ENCODE measurements around the gene CIDEB. TPM values are rescaled to one million over a fixed set of nuclear protein-coding genes. Genes with fewer than 3 reads are reported as not detected.

CIDEB gene
- total RNA-seq, 1 experiment from 2014 or later = 0.22 TPM

GRCh38 chr14:24348186-24348585, 40.4 kb upstream of the CIDEB start:
- Histone ChIP-seq H3K9me2 (ENCODE audit: insufficient read depth) (no peaks in the 10 kb centered on the region), H3K27ac (ENCODE audit: low read depth, low read length) (no peak overlapping the region), H3K4me3 (replicated peaks in 1 of 2; ENCODE audit: low read depth in 1 of 2, low read length in 2 of 2) (no peak overlapping the region), H2AFZ (ENCODE audit: low read depth, low read length, poor library complexity, severe bottlenecking) (no peak overlapping the region), H4K20me1 (ENCODE audit: insufficient read depth) (no peaks in the 10 kb centered on the region), H3K27me3 (ENCODE audit: insufficient read depth, low read length) (no peaks in the 10 kb centered on the region), H3K79me2 (ENCODE audit: insufficient read depth, low read length) (no peaks in the 10 kb centered on the region), H3K36me3 (ENCODE audit: control insufficient read depth in 1 of 2, insufficient read depth in 2 of 2, low read length in 2 of 2) (no peaks in the 10 kb centered on the region), H3K4me1 (ENCODE audit: control insufficient read depth in 1 of 2, insufficient read depth in 2 of 2, low read length in 2 of 2) (peaks cover 0 to 5% of the 10 kb centered on the region in 2 experiments; a peak in 1 of 4 replicates), H3K4me2 (ENCODE audit: low read length) (no peak overlapping the region), H3K9ac (ENCODE audit: low read length) (no peak overlapping the region), H3K9me3 (ENCODE audit: control insufficient read depth in 1 of 2, insufficient read depth in 1 of 2, low read depth in 1 of 2, low read length in 2 of 2) (no peaks in the 10 kb centered on the region)
- no peak for DNase-seq (ENCODE audit: low read depth, low spot score)
- BruUV-seq (replicated peaks) = no TSS peak
- intact Hi-C loops (cut with micrococcal nuclease) = no loop called here
- CTCF ChIA-PET = interaction anchor here (0.7 to 0.9 kb wide), 3 partner anchors 14 to 83 kb away, joined by 3 to 5 read pairs (median 3); no protein-coding TSS in a partner anchor
- TF ChIP-seq EZH2 (IDR thresholded peaks at IDR 0.05) (no peak), EZH2phosphoT487 (IDR thresholded peaks at IDR 0.05; ENCODE audit: borderline replicate concordance) (no peak), RAD21 (IDR thresholded peaks at IDR 0.05; ENCODE audit: low read depth) (no peak), CTCF (IDR thresholded peaks at IDR 0.05 in 2 of 3, conservative IDR thresholded peaks at IDR 0.05 in 1 of 3; ENCODE audit: borderline replicate concordance in 1 of 3, insufficient read depth in 1 of 3, low read depth in 2 of 3, low read length in 2 of 3) (no peak), SIN3A (IDR thresholded peaks at IDR 0.05; ENCODE audit: low read depth) (no peak)
- RAD21 ChIA-PET (ENCODE audit: low non-redundant PET in 1 of 2, low total read pairs in 2 of 2, uncharacterized antibody in 2 of 2, unreplicated experiment in 2 of 2) = no interaction called here
- POLR2A ChIA-PET = no interaction called here
- no peak for ATAC-seq

GRCh38 chr14:24347134-24347533, 39.4 kb upstream of the CIDEB start:
- DNase-seq (ENCODE audit: low read depth, low spot score) (no peak), ATAC-seq (no peak)
- intact Hi-C loops (cut with micrococcal nuclease) = no loop called here
- no peaks in the 10 kb centered on the region for H3K9me2 ChIP-seq (ENCODE audit: insufficient read depth)
- no TSS peak for BruUV-seq (replicated peaks)
- no peaks in the 10 kb centered on the region for H3K36me3 ChIP-seq (ENCODE audit: control insufficient read depth in 1 of 2, insufficient read depth in 2 of 2, low read length in 2 of 2)
- H3K4me3 ChIP-seq (replicated peaks in 1 of 2; ENCODE audit: low read depth in 1 of 2, low read length in 2 of 2) = no peak overlapping the region
- RAD21 ChIA-PET (ENCODE audit: low non-redundant PET in 1 of 2, low total read pairs in 2 of 2, uncharacterized antibody in 2 of 2, unreplicated experiment in 2 of 2) = no interaction called here
- no peak overlapping the region for H3K27ac ChIP-seq (ENCODE audit: low read depth, low read length)
- POLR2A ChIA-PET = no interaction called here
- H3K27me3 ChIP-seq (ENCODE audit: insufficient read depth, low read length) = no peaks in the 10 kb centered on the region
- H3K4me1 ChIP-seq (ENCODE audit: control insufficient read depth in 1 of 2, insufficient read depth in 2 of 2, low read length in 2 of 2) = peaks cover 0 to 5% of the 10 kb centered on the region in 2 experiments; a peak in 1 of 4 replicates
- H3K9me3 ChIP-seq (ENCODE audit: control insufficient read depth in 1 of 2, insufficient read depth in 1 of 2, low read depth in 1 of 2, low read length in 2 of 2) = no peaks in the 10 kb centered on the region
- H4K20me1 ChIP-seq (ENCODE audit: insufficient read depth) = no peaks in the 10 kb centered on the region
- H3K9ac ChIP-seq (ENCODE audit: low read length) = no peak overlapping the region
- H3K79me2 ChIP-seq (ENCODE audit: insufficient read depth, low read length) = no peaks in the 10 kb centered on the region
- CTCF ChIA-PET = interaction anchor here (0.8 kb wide), 1 partner anchor 14 kb away, joined by 3 read pairs; no protein-coding TSS in a partner anchor
- H2AFZ ChIP-seq (ENCODE audit: low read depth, low read length, poor library complexity, severe bottlenecking) = no peak overlapping the region
- no peak overlapping the region for H3K4me2 ChIP-seq (ENCODE audit: low read length)
- no peak for TF ChIP-seq YY1 (IDR thresholded peaks at IDR 0.05; ENCODE audit: extremely low read depth, insufficient replicate concordance, low read depth, low read length)
- no peak for TF ChIP-seq ZNF274 (IDR thresholded peaks at IDR 0.05; ENCODE audit: low read depth, low read length)
- no peak for TF ChIP-seq SP1 (IDR thresholded peaks at IDR 0.05; ENCODE audit: low read depth)
- TF ChIP-seq SRF (IDR thresholded peaks at IDR 0.05; ENCODE audit: low read depth) = no peak
- TF ChIP-seq ZBTB33 (IDR thresholded peaks at IDR 0.05; ENCODE audit: extremely low read depth, insufficient replicate concordance, low read length) = no peak
- TF ChIP-seq CEBPB (IDR thresholded peaks at IDR 0.05; ENCODE audit: low read depth) = no peak
- no peak for TF ChIP-seq REST (IDR thresholded peaks at IDR 0.05; ENCODE audit: low read depth)
- no peak for TF ChIP-seq EZH2phosphoT487 (IDR thresholded peaks at IDR 0.05; ENCODE audit: borderline replicate concordance)
- no peak for TF ChIP-seq EZH2 (IDR thresholded peaks at IDR 0.05)

All from HCT116 (cell line).